WI38 (cell line): ENCODE data around the gene PIK3C2G.
"Not testable (repeated sequence)": the region's sequence is repeated elsewhere in the genome, so short reads cannot be mapped to it uniquely, and the experiment has no call there.

Experiments used
- H3K4me3 ChIP-seq: 2 replicates; pipeline ENCODE4 v1.5.1; 2011; ENCODE audit warnings: low read depth, mild to moderate bottlenecking, control low read depth, low read length
- TF ChIP-seq, protein P1 (sequence below): IDR thresholded peaks from 2 replicates; pipeline ENCODE4 v1.5.1; 2012; ENCODE audit warnings: low read depth, mild to moderate bottlenecking, control low read depth, low read length

PIK3C2G gene

GRCh38 chr12:18242380-18243089 lies 18.8 kb upstream of the PIK3C2G start:
- H3K4me3 ChIP-seq: no peak overlapping the region
- TF ChIP-seq, protein P1, sequence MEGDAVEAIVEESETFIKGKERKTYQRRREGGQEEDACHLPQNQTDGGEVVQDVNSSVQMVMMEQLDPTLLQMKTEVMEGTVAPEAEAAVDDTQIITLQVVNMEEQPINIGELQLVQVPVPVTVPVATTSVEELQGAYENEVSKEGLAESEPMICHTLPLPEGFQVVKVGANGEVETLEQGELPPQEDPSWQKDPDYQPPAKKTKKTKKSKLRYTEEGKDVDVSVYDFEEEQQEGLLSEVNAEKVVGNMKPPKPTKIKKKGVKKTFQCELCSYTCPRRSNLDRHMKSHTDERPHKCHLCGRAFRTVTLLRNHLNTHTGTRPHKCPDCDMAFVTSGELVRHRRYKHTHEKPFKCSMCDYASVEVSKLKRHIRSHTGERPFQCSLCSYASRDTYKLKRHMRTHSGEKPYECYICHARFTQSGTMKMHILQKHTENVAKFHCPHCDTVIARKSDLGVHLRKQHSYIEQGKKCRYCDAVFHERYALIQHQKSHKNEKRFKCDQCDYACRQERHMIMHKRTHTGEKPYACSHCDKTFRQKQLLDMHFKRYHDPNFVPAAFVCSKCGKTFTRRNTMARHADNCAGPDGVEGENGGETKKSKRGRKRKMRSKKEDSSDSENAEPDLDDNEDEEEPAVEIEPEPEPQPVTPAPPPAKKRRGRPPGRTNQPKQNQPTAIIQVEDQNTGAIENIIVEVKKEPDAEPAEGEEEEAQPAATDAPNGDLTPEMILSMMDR: no peak

DNA sequence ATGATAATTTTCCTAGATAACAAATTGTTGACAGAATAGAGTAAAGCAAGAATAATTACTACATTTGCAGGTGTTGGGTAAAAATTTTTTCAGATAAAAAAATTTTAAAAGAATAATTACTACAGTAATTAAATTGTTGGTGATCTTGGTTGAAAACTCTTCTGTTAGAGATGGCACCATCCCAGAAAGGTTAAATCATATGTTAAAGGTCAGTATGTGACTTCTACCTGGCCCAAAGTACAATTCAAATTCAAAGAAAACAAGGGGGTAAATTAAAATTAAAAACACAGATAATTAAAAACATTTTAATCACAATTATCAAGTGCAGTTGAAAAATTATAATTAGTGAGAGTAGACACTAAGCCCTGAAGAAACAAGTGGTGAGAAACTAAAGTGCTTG lies 18.1 kb upstream of the PIK3C2G start:
- H3K4me3 ChIP-seq: no peak overlapping the region
- TF ChIP-seq, protein P1: no peak

- no peak overlapping the region for H3K4me3 ChIP-seq
- TF ChIP-seq, protein P1: no peak
Measured at GRCh38 chr12:18246066-18246465, 15.3 kb upstream of the PIK3C2G start.

GRCh38 chr12:18250313-18250916 lies 10.9 kb upstream of the PIK3C2G start:
- TF ChIP-seq, protein P1: peak; percentile 24; the same call in 1 of the 2 replicates
- H3K4me3 ChIP-seq: no peak overlapping the region

DNA sequence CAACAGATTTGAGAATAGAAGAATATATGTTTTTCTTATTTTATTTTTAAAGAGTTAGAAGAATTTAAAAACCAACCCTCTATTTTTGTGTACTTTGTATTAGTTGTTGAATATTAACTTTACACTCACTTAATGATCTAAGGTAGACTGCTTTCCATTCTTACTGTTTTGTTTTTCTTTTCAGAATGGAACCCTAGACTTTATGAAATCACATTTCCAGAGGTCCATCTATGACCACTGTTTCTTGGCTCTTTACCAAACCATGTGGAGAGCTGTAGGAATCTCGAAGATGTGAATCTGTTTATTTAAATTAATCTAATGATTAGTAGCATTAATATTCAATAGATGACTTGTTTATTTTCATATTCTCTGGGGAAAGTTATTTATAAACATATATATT lies 7.2 kb upstream of the PIK3C2G start:
- TF ChIP-seq, protein P1: no peak
- H3K4me3 ChIP-seq: no peak overlapping the region

- H3K4me3 ChIP-seq: not testable (repeated sequence)
Measured at GRCh38 chr12:18255004-18255403, 6.3 kb upstream of the PIK3C2G start.

DNA sequence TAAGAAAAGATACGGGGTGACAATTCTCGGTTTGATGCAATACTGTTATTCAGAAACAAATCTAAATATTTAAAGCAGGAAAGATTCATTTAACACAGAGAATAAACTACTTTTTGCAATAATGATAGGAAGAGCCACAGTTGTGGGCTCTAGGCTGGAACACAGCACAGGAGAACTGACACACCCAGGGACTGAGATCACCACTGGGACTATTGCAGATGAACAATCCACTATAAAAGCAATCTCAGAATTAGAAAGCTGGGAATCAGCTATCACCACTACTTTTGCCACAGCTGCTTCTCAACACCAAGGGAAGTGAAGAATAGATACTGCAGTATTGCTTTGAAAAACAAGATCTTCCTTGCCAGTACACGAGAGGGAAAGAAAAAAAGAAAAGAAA lies 4.1 kb upstream of the PIK3C2G start:
- TF ChIP-seq, protein P1: no peak
- no peak overlapping the region for H3K4me3 ChIP-seq
